NCI-H345 treated with DMSO at 0.1 percent for 48 hours (cell line): ENCODE results near the gene OR4X1.
"Not testable (repeated sequence)": the region's sequence is repeated elsewhere in the genome, so short reads cannot be mapped to it uniquely, and the experiment has no call there.

Experiments used
- DNase-seq: peaks from one replicate; lab custom pipeline; 2025; ENCODE audit not compliant: unreplicated experiment; lab: John Stamatoyannopoulos, UW

OR4X1 gene

GRCh38 chr11:48263423-48263911 is at the start of gene OR4X1:
TSS of gene OR4X1 (plus strand) at chr11:48263861. CDS start at chr11:48263861, 0 bp downstream.
- no peak for DNase-seq

GRCh38 chr11:48216510-48216909 is 47.2 kb upstream of the OR4X1 start, which contains the start of gene OR4B1:
TSS of gene OR4B1 (plus strand) at chr11:48216810. CDS start at chr11:48216810, 0 bp downstream.
- no peak for DNase-seq

GRCh38 chr11:48228761-48229160 is 34.9 kb upstream of the OR4X1 start:
- no peak for DNase-seq

- not testable (repeated sequence) for DNase-seq
Observed at GRCh38 chr11:48230057-48230456, 33.6 kb upstream of the OR4X1 start.

GRCh38 chr11:48237727-48238126 is 25.9 kb upstream of the OR4X1 start:
- DNase-seq, result no peak

GRCh38 chr11:48242501-48242900 is 21.2 kb upstream of the OR4X1 start:
- DNase-seq, result no peak

- DNase-seq, result no peak
Observed at GRCh38 chr11:48244804-48245203, 18.9 kb upstream of the OR4X1 start, which contains the start of gene OR4X2. TSS of gene OR4X2 (plus strand) at chr11:48245104. CDS start at chr11:48245104, 0 bp downstream.

- no peak for DNase-seq
Observed at GRCh38 chr11:48248902-48249301, 14.8 kb upstream of the OR4X1 start.

GRCh38 chr11:48261600-48261999 is 2.1 kb upstream of the OR4X1 start:
- no peak for DNase-seq

- no peak for DNase-seq
Observed at GRCh38 chr11:48270621-48271020, 7.0 kb downstream of the OR4X1 start.

GRCh38 chr11:48272606-48273005 is 8.9 kb downstream of the OR4X1 start:
- no peak for DNase-seq

- DNase-seq, result no peak
Observed at GRCh38 chr11:48305923-48306322, 42.3 kb downstream of the OR4X1 start, which contains the start of gene OR4S1. TSS of gene OR4S1 (plus strand) at chr11:48306223. CDS start at chr11:48306223, 0 bp downstream.

- peak; percentile 37 for DNase-seq
Observed at GRCh38 chr11:48307760-48308386, 44.2 kb downstream of the OR4X1 start.

GRCh38 chr11:48313590-48313989 is 49.9 kb downstream of the OR4X1 start:
- not testable (repeated sequence) for DNase-seq
